Stimulated activated CD4-positive, alpha-beta T cell treated with anti-CD3 and anti-CD28 coated beads, Interleukin-2, amount 100 ng/mL, for 4 hours (primary cell): ENCODE data around the gene YES1.

Source experiments
- DNase-seq: peaks from one replicate; pipeline ENCODE4 v3.0.0-alpha.2; 2020; ENCODE audit warnings: low read depth

YES1 gene

GRCh38 chr18:725646-726045 is 86.4 kb downstream of the YES1 start:
- no peak for DNase-seq

- no peak for DNase-seq
Observed at GRCh38 chr18:723541-724080, 88.4 kb downstream of the YES1 start.

DNA sequence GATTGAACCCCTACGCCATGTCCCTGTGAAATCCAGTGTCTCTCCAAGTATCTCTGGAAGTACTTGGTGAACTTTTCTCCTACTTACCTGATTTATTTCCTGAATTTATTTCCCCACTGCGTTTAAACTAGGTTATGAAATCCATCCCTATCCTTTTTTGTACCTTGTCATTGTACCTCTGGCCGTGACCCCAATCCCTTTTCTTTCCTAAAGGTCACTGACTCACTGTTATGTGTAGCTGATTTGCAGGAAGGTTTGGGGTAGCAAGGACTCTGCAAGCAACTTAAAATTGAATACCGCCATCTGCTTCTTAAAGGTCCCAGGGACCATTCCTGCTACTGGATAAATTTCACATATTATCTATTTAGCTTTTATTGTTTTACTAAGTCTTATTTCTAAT is 95.0 kb downstream of the YES1 start:
- no peak for DNase-seq

DNA sequence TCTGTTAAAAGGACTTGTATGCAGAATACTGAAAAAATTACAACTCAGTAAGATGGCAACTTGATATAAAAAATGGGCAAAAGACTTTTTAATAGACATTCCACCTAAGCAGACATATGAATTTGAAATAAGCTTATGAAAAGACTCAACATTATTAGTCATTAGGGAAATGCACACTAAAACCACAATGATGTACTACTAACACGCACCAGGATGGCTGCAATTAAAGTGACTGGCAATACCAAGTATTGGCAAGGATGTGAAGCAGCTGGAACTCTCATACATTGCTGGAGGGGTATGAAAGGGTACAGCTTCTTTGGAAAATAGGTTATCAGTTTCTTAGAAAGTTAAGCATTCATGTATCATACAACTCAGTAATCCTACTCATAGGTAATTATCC is 96.4 kb downstream of the YES1 start:
- DNase-seq, result no peak

DNA sequence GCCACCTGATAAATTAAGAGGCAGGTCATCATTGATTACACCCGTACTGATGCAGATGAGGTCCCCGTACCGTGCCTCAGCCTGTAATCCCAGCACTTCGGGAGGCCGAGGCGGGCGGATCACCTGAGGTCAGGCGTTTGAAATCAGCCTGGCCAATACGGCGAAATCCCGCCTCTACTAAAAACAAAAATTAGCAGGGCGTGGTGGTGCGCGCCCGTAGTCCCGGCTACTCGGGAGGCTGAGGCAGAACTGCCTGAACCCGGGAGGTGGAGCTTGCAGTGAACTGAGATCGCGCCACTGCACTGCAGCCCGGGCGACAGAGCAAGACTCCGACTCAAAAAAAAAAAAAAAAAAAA is 98.9 kb downstream of the YES1 start:
- no peak for DNase-seq

- peak; percentile 76 for DNase-seq
Observed at GRCh38 chr18:712401-713134, 99.5 kb downstream of the YES1 start, which contains the start of gene ENOSF1. Gene ENOSF1 (minus strand): TSS chr18:712630. CDS start chr18:712587, 43 bp downstream.

DNA sequence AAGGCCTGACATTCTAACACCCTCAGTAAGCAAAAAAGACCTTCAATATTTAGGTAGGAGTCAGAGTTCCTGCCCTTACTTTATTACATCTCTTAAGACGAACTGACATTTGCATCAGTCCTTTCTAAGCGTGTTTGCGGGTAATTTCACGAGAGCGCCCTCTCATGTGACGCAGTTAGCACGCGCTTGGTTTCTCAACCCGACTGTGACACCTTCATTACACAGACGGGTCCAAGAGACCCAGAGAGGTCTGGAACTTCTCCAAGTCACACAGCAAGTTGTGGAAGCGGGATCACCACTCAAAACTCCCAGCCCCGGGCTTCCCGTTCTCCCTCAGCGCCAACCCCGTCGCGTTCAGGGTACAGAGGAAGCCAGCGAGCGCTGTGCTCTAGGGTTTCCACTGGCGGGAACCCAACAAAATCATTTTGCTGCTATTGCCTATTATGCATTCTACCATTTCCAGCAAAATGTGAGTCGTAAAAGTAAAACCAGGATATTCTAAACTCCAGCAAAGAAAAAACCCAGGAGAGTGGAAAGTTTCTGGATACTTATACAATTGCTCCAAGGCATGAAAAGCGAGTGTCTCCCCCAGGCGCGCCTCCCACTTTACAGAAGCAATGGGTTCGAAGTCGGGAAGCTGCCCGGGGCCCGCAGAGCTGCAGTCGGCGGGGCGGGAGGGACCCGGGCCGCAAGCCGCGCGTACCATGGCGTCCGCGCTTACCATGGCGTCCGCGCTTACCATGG is 100.2 kb downstream of the YES1 start:
- DNase-seq, result peak; percentile 70

DNA sequence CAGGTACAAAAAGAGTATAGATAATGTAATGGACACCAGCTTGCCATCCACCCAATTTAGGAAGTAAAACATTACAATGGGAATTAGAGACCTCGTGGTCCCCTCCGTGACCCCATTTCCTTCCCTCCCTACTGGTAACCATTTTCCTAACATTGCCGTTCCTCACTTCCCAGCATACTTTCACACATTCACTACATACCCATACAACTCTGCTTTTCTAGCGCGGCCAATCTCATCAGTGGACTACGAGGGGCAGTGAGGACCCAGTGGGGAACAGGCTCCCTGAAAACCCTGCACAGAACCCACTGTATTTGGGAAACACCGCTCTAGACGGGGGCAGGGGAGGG is 100.8 kb downstream of the YES1 start:
- DNase-seq, result no peak

- no peak for DNase-seq
Observed at GRCh38 chr18:710418-711300, 101.4 kb downstream of the YES1 start.

DNA sequence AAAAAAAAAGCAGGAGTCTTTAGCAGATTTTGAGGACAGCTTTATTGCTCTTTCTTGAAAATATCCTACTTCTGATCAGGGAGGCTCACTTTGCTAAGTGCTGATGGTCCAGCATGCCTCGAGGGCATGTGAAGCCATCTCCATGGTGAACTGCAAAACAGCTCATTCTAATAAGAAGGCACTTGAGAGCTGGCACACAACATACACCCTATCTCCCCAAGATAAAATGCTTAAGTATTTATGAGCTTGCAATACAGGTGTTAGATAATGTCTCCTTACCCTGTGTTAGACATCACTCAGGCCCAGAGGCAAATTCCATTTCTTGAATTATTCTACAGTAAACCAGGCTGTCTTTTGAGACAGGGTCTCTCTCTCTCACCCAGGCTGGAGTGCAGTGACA is 102.3 kb downstream of the YES1 start:
- DNase-seq, result no peak

GRCh38 chr18:708096-708495 is 103.9 kb downstream of the YES1 start:
- DNase-seq, result no peak

GRCh38 chr18:706405-706804 is 105.6 kb downstream of the YES1 start:
- DNase-seq, result no peak

DNA sequence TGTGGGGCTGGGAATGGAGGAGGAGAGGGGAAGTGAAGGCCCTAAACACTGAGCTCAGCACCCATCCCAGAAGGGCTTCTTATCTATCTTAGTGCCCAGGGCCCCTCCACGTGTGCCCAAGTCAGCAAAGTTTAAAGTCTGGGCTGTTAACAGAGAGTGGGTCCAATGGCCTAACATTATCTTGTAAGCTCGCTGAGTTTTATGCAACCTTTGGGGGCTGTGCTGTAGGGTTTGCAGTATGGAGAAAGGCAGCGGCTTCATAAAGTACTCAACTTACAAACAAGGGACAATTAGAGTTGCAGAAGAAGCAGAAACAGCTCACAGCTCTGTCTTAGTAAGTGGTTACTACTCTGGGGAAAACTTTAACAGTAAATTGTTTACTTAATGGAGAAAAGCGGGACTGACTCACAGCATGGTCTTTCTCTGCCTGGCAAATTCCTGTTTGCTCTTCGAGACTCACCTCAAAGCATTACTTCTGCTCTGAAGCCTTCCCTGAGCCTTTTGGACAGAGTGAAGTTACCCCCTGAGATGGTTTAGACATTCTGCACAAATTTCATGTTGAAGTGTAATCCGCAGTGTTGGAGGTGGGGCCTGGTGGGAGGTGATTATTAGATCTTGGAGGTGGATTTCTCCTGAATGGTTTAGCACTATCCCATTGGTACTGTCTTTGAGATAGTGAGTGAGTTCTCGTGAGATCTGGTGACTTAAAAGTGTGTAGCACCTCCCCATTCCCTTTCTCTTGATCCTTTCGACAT is 108.7 kb downstream of the YES1 start:
- DNase-seq, result no peak

DNA sequence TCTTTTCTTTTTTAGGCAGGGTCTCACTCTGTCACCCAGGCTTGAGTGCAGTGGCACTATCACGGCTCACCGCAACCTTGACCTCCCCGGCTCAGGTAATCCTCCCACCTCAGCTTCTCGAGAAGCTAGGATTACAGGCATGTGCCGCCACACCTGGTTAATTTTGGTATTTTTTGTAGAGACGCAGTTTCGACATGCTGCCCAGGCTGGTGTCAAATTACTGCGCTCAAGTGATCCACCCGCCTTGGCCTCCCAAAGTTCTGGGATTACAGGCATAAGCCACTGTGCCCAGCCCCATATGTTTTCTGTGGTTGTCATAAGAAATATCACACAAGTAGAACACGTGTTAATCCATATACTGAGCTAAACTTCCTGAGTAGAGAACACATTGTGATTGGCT is 114.2 kb downstream of the YES1 start:
- no peak for DNase-seq

- DNase-seq, result no peak
Observed at GRCh38 chr18:697012-697411, 115.0 kb downstream of the YES1 start.

GRCh38 chr18:693466-694187 is 118.4 kb downstream of the YES1 start:
- DNase-seq, result no peak

GRCh38 chr18:692824-693223 is 119.2 kb downstream of the YES1 start:
- DNase-seq, result no peak

DNA sequence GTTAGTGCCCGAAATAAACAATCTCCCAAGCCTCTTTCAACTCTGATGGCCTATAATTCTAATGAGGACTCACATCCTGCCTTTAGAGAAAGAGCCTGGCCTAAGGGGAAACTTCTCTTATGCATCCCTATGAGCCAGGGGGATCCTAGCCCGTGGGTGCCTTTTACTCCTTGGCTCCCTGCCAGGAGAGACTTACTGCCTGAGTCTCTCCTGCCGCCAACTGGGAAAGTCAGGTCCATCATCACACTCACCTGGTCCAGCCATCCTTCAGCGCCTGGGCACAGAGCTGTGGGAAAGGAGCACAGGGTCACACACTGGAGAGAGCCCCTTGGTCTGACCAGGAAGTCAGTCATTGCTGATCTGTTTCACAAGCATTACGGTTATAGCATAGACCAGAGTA is 123.7 kb downstream of the YES1 start:
- no peak for DNase-seq

- DNase-seq, result no peak
Observed at GRCh38 chr18:686339-687111, 125.5 kb downstream of the YES1 start.

- no peak for DNase-seq
Observed at GRCh38 chr18:685438-685837, 126.6 kb downstream of the YES1 start.
